NCI-H2196 (cell line): ENCODE measurements around the gene TCEAL1.
"Not testable (repeated sequence)": the region's sequence is repeated elsewhere in the genome, so short reads cannot be mapped to it uniquely, and the experiment has no call there.

ENCODE experiments used
- DNase-seq: peaks from one replicate; lab custom pipeline; 2025; ENCODE audit not compliant: unreplicated experiment; lab: John Stamatoyannopoulos, UW

The TCEAL1 gene, protein sequence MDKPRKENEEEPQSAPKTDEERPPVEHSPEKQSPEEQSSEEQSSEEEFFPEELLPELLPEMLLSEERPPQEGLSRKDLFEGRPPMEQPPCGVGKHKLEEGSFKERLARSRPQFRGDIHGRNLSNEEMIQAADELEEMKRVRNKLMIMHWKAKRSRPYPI

GRCh38 chrX:103628386-103629317 lies at the start of gene TCEAL1:
TCEAL1 (plus strand) TSS chrX:103628975; CDS start chrX:103629917, 942 bp downstream.
- DNase-seq, result peak; percentile 31

GRCh38 chrX:103584596-103584995 lies 44.2 kb upstream of the TCEAL1 start:
- DNase-seq, result peak; percentile 7

GRCh38 chrX:103585411-103586313 lies 43.1 kb upstream of the TCEAL1 start, which contains the start of gene TCEAL4:
TCEAL4 (plus strand) TSS chrX:103585515; CDS start chrX:103586676, 1,161 bp downstream.
- peak; percentile 38 for DNase-seq

DNA sequence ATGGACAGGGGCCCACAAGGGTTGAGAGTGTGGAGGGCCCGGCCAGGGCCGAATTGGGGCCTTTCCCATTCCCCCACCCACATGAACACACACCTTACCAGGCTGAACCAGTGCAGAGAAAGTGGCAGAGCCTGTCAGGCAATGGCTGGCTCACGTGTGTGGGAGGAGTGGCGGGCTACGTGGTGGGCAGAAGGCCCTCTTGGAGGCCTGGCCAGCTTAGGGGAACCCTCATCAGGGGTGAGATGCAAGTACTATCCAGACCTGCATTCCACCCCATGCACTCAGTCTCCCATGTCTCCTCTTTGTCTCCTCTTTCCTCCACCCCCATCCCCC lies 42.5 kb upstream of the TCEAL1 start:
- DNase-seq, result no peak

GRCh38 chrX:103586659-103587058 lies 42.1 kb upstream of the TCEAL1 start:
- no peak for DNase-seq

DNA sequence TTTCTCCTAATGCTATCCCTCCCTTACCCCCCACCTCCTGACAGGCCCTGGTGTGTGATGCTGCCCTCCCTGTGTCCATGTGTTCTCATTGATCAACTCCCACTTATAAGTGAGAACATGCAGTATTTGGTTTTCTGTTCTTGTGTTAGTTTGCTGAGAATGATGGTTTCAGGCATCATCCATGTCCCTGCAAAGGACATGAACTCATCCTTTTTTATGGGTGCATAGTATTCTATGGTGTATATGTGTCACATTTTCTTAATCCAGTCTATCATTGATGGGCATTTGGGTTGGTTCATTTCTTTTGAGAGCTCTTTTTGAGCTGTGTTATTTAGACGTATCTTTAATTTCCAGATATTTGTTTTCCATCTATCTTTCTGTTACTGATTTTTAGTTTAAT lies 36.5 kb upstream of the TCEAL1 start:
- DNase-seq, result not testable (repeated sequence)

GRCh38 chrX:103595202-103595601 lies 33.6 kb upstream of the TCEAL1 start:
- not testable (repeated sequence) for DNase-seq

- DNase-seq, result peak; percentile 45
Measured at GRCh38 chrX:103607364-103608305, 21.1 kb upstream of the TCEAL1 start, which contains the start of gene TCEAL3. TCEAL3 (plus strand) TSS chrX:103607963; CDS start chrX:103609065, 1,102 bp downstream.

- no peak for DNase-seq
Measured at GRCh38 chrX:103608306-103608963, 20.3 kb upstream of the TCEAL1 start.

- DNase-seq, result no peak
Measured at GRCh38 chrX:103610282-103610681, 18.5 kb upstream of the TCEAL1 start.

- no peak for DNase-seq
Measured at GRCh38 chrX:103613362-103613890, 15.3 kb upstream of the TCEAL1 start.

GRCh38 chrX:103614999-103615398 lies 13.8 kb upstream of the TCEAL1 start:
- DNase-seq, result no peak

DNA sequence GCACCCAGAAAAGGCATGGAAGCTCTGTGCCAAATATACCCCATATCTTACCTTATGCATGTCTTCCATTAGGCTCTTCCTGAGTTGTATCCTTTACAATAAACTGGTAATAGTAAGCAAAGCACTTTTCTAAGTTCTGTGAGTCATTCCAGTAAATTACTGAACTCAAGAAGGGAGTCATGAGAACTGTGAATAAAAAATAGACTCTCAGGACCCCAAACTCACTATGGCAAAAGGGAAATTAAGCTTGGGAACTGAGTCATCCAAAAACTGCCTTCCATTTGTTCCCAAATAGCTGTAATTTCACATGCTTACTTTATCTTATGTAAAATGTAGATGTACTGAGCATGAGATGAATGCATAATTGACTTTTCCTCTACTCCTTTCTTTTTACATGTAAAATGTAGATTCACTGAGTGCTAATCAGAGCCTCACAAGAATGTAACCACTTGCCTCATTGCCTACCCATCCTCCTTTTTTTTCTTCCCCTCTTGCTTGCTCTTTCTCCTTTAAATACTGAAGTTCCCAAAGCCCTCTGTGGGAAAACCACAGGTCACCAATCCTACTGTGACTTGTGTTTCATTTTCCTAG lies 12.9 kb upstream of the TCEAL1 start:
- DNase-seq, result no peak

DNA sequence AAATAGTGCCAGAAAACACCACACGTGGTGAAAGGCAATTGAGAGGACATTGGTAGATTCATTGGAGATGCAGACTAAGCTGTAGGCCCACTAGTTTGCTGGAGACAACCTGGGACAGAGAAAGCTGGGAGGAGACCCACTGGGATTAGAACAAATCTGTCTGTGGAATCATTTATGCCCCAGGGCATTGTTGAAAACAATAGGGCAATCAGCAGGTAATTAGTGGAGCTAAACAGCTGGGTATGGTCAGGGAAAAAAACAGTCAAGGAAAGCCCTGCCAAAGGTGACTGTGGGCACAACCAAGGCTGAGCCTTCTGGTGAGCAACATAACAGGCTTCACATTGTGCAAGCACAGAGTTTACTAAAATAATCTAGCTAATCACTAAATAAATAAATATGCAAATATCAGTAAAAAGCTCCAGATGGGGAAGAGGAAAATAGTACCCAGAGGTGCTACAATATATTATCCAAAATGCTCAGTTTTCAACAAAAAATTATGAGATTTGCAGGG lies 12.0 kb upstream of the TCEAL1 start:
- no peak for DNase-seq

DNA sequence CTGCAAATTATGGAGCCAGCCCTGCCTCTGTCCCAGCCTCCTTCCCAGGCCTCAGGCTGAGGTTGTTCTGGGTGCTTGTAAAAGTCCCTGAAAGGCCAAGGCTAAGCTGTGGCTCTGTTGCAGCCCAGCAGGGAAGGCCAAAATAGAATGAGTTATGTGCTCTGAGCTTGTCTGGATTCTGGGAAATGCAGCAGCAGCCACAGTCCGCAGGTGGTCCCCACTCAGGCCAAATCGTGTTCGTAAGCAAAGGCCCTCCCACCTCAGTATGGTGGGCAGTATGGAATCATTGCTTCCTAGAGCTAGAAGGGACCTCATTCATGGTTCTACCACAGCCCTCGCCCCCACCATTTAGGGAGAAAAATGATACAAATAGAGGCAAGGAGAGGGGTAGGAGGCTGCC lies 4.7 kb upstream of the TCEAL1 start:
- DNase-seq, result no peak

DNA sequence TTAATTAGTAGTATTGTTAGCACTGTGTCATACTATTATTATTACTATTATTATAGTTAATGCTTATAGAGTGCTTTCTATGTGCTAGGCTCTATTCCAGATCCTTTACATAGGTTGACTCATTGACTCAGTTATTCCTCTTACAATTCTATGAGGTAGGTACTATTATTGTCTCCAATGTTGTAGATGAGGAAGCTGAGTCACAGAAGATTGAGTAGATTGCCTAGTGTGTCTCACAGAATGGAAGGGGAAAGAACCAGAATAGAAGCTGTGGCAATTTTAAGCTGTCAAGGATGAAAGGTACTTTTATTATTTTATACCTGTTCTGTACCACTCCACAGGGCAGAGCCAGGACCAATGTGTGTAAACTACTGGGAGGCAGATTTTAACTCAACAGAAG lies 1.9 kb upstream of the TCEAL1 start:
- DNase-seq, result no peak

- DNase-seq, result peak; percentile 35
Measured at GRCh38 chrX:103629318-103630170, 769 bp downstream of the TCEAL1 start.

- DNase-seq, result no peak
Measured at GRCh38 chrX:103630171-103630511, 1.4 kb downstream of the TCEAL1 start.
